GM23248 (cell line): ENCODE results near the gene C1QTNF9. TPM values are rescaled to one million over a fixed set of nuclear protein-coding genes. Genes with fewer than 3 reads are reported as not detected.
"Not testable (repeated sequence)": the region's sequence is repeated elsewhere in the genome, so short reads cannot be mapped to it uniquely, and the experiment has no call there.

ENCODE experiments used
- DNase-seq: peaks from one replicate; pipeline ENCODE4 v3.0.0-alpha.2; 2015
- H2AFZ ChIP-seq: fragments of 200-600 bp; sonication (generic); 2 replicates; pipeline ENCODE4 v1.6.1; 2016; ENCODE audit warnings: antibody characterized with exemption
- H3F3A ChIP-seq: fragments of 200-600 bp; sonication (generic); 2 replicates; pipeline ENCODE4 v1.6.1; 2016; ENCODE audit warnings: mild to moderate bottlenecking, antibody characterized with exemption, mixed run types; ENCODE audit not compliant: insufficient read depth
- H3K27ac ChIP-seq: fragments of 200-600 bp; sonication (generic); 2 replicates; pipeline ENCODE4 v1.5.1; 2016; ENCODE audit warnings: mild to moderate bottlenecking
- H3K27me3 ChIP-seq: fragments of 200-600 bp; sonication (generic); replicated peaks from 2 replicates; pipeline ENCODE4 v1.6.1; 2016; ENCODE audit warnings: mild to moderate bottlenecking; ENCODE audit not compliant: insufficient read depth
- H3K36me3 ChIP-seq: fragments of 200-600 bp; sonication (generic); 2 replicates; pipeline ENCODE4 v1.6.1; 2016; ENCODE audit warnings: low read depth, mild to moderate bottlenecking
- H3K4me1 ChIP-seq: fragments of 200-600 bp; sonication (generic); 2 replicates; pipeline ENCODE4 v1.6.1; 2016; ENCODE audit warnings: mild to moderate bottlenecking; ENCODE audit not compliant: insufficient read depth
- H3K4me2 ChIP-seq: fragments of 200-600 bp; sonication (generic); one replicate; pipeline ENCODE4 v1.6.1; 2016; ENCODE audit warnings: mild to moderate bottlenecking; ENCODE audit not compliant: unreplicated experiment
- H3K4me3 ChIP-seq: fragments of 200-600 bp; sonication (generic); 2 replicates; pipeline ENCODE4 v1.5.1; 2016; ENCODE audit warnings: mild to moderate bottlenecking
- H3K79me2 ChIP-seq: fragments of 200-600 bp; sonication (generic); 2 replicates; pipeline ENCODE4 v1.6.1; 2016; ENCODE audit warnings: mild to moderate bottlenecking; ENCODE audit not compliant: insufficient read depth
- H3K9ac ChIP-seq: fragments of 200-600 bp; sonication (generic); 2 replicates; pipeline ENCODE4 v1.6.1; 2016; ENCODE audit warnings: mild to moderate bottlenecking
- H3K9me2 ChIP-seq: fragments of 200-600 bp; sonication (generic); 2 replicates; pipeline ENCODE4 v1.6.1; 2016; ENCODE audit warnings: mixed run types, mild to moderate bottlenecking, moderate library complexity; ENCODE audit not compliant: insufficient read depth
- H3K9me3 ChIP-seq: fragments of 200-600 bp; sonication (generic); one replicate; pipeline ENCODE4 v1.6.1; 2017; ENCODE audit warnings: low read depth
- H4K20me1 ChIP-seq: fragments of 200-600 bp; sonication (generic); 2 replicates; pipeline ENCODE4 v1.6.0; 2016; ENCODE audit not compliant: insufficient read depth
- EZH2 ChIP-seq: fragments of 200-600 bp; sonication (generic); IDR thresholded peaks from 2 replicates; pipeline ENCODE4 v1.6.1; 2018; ENCODE audit warnings: antibody characterized with exemption, mild to moderate bottlenecking; ENCODE audit not compliant: insufficient read depth, poor library complexity, severe bottlenecking
- EZH2phosphoT487 ChIP-seq: fragments of 200-600 bp; sonication (generic); IDR thresholded peaks from 2 replicates; pipeline ENCODE4 v1.6.1; 2018; ENCODE audit warnings: antibody characterized with exemption, moderate library complexity, mild to moderate bottlenecking, low read depth; ENCODE audit not compliant: insufficient read depth
- WGBS, 2 experiments: methylation state at CpG; one replicate each; pipeline ENCODE4 v1.1.6; 2015 to 2017; ENCODE audit warnings: low lambda C conversion rate in 2 of 2, low coverage in 1 of 2; ENCODE audit errors: missing lambda C conversion rate in 2 of 2; 5-methylcytosine and 5-hydroxymethylcytosine counted together
- in situ Hi-C: fragments of 300-500 bp; cut with MboI; formaldehyde crosslinking; loops from 2 replicates; pipeline ENCODE4 v1.15.0; 2020
- polyA plus RNA-seq: library from polyadenylated mRNA; unstranded; fragments of >200 nt; fragmentation: Nextera tagmentation; extraction: Ambion mirVana; gene quantifications from 2 replicates; pipeline ENCODE4 v1.2.1, GENCODE V29; 2016
- total RNA-seq: library from RNA; depleted of rRNA; stranded (reverse); fragments of >200 nt; shearing (Covaris generic); gene quantifications from 2 replicates; pipeline ENCODE4 v1.2.3, GENCODE V29; 2014; rRNA removed

The C1QTNF9 gene
- total and polyA plus RNA-seq, 2 experiments from 2014 or later, result 0.10 TPM; not detected in 1

- Histone ChIP-seq H3K27me3 (no peaks in the 10 kb centered on the region), H3K9ac (no peak overlapping the region), H4K20me1 (no peaks in the 10 kb centered on the region), H3F3A (no peaks in the 10 kb centered on the region), H3K4me1 (no peaks in the 10 kb centered on the region), H2AFZ (no peak overlapping the region), H3K79me2 (no peaks in the 10 kb centered on the region), H3K4me3 (no peak overlapping the region), H3K4me2 (no peak overlapping the region), H3K27ac (no peak overlapping the region), H3K9me3 (no peaks in the 10 kb centered on the region), H3K36me3 (no peaks in the 10 kb centered on the region), H3K9me2 (no peaks in the 10 kb centered on the region)
- DNase-seq, result no peak
- 53 to 65% methylated on average over 9 of the region's 9 CpGs for WGBS, 2 experiments
- TF ChIP-seq EZH2phosphoT487 (no peak), EZH2 (no peak)
- in situ Hi-C loops, result no loop called here
These were observed 55.8 kb downstream of the C1QTNF9 start for GRCh38 chr13:24365191-24365590.

DNA sequence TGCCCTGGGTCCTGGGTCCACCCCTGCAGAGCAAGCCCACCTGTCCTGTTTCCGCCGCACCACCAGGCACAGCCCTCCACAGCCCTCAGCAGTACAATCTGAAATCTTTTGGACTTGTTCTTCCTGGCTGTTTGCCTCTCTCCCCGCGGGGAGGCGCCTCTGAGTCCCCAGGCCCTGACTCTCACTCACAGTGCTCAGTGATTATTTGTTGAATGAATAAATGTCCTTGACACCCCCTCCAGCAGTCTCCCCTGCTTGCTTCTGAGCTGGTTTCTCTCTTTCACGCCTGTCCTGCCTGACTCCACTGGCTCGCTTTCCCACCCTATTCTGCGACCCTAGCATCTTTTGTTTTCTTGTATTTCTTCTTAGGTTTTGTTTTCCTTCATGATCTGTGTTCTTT, 56.9 kb downstream of the C1QTNF9 start:
- H3K9ac ChIP-seq, DNase-seq, H3K9me3 ChIP-seq, H3K4me2 ChIP-seq, H3K27me3 ChIP-seq, H2AFZ ChIP-seq, H3F3A ChIP-seq, H3K4me1 ChIP-seq, H3K9me2 ChIP-seq, H3K79me2 ChIP-seq, in situ Hi-C loops, H4K20me1 ChIP-seq, H3K4me3 ChIP-seq, H3K27ac ChIP-seq, H3K36me3 ChIP-seq: not testable (repeated sequence)
- WGBS, 2 experiments, result 72 to 74% methylated on average over 4 to 6 of the region's 8 CpGs

DNA sequence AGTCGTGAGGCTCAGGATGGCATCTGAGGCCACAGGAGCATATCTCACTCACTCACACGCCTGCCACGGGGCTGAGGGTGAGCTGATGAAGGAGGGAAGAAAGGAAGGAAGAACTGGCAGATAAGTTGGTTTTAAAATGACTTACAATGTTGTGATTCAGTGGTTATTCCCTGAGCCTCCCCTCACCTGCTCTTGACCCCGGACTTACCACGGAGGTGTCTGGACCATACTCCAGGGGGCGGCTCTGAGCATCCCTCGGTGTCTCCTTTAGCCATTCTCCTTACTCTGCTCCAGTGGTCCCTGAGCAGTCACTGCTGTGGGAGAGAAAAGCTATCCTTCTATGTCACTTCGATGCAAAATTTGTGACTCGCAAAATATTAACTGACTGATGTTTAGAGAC, 61.9 kb downstream of the C1QTNF9 start:
- H3K4me3 ChIP-seq, H3K4me2 ChIP-seq, H3F3A ChIP-seq, H3K36me3 ChIP-seq, in situ Hi-C loops, H3K9me3 ChIP-seq, H3K9ac ChIP-seq, DNase-seq, H4K20me1 ChIP-seq, H3K9me2 ChIP-seq, H3K27ac ChIP-seq, H3K79me2 ChIP-seq, H3K27me3 ChIP-seq, H3K4me1 ChIP-seq, H2AFZ ChIP-seq: not testable (repeated sequence)
- WGBS, 2 experiments, result 45 to 46% methylated on average over 9 of the region's 9 CpGs

Other genes starting within 250 kb of the C1QTNF9 start
- gene SPATA13, start 148.9 kb upstream of the C1QTNF9 start, total RNA-seq, result 4.6 and 7.6 TPM in 2 replicates
- gene SPATA13, start 148.9 kb upstream of the C1QTNF9 start, polyA plus RNA-seq, result 2.4 and 4.1 TPM in 2 replicates
- 31.6 and 35.5 TPM in 2 replicates for gene PARP4, start 203.2 kb downstream of the C1QTNF9 start, total RNA-seq
- gene PARP4, start 203.2 kb downstream of the C1QTNF9 start, polyA plus RNA-seq, result 21.8 and 22.4 TPM in 2 replicates